Brain microvascular endothelial cell (primary cell): Measurements from ENCODE around the gene DACH2.

Experiments
- DNase-seq: peaks from one replicate; pipeline ENCODE4 v3.0.0-alpha.2; 2020
- H3K27ac ChIP-seq: fragments of 250-450 bp; sonication (Bioruptor Pico); 2 replicates; pipeline ENCODE4 v1.5.1; 2020; ENCODE audit warnings: mild to moderate bottlenecking, moderate library complexity
- H3K27me3 ChIP-seq: fragments of 250-450 bp; sonication (Bioruptor Pico); replicated peaks from 2 replicates; pipeline ENCODE4 v1.5.1; 2020; ENCODE audit warnings: mild to moderate bottlenecking
- H3K36me3 ChIP-seq: fragments of 250-450 bp; sonication (Bioruptor Pico); replicated peaks from 2 replicates; pipeline ENCODE4 v1.5.1; 2020; ENCODE audit warnings: mild to moderate bottlenecking
- H3K4me3 ChIP-seq: 2 replicates; pipeline ENCODE4 v1.5.1; 2011; ENCODE audit warnings: low read depth, mild to moderate bottlenecking, control low read depth, low read length, moderate library complexity
- in situ Hi-C: cut with HindIII; loops from 2 replicates; pipeline ENCODE4 v1.10.0; 2017; ENCODE audit warnings: low sequenced_read_pairs, low pct_ligation_motif_present
- TF ChIP-seq, protein P1 (sequence below): IDR thresholded peaks from 2 replicates; pipeline ENCODE4 v1.5.1; 2011; ENCODE audit warnings: low read depth, mild to moderate bottlenecking, moderate library complexity, low read length, control low read depth, inconsistent platforms; ENCODE audit errors: missing control alignments

Gene DACH2

DNA sequence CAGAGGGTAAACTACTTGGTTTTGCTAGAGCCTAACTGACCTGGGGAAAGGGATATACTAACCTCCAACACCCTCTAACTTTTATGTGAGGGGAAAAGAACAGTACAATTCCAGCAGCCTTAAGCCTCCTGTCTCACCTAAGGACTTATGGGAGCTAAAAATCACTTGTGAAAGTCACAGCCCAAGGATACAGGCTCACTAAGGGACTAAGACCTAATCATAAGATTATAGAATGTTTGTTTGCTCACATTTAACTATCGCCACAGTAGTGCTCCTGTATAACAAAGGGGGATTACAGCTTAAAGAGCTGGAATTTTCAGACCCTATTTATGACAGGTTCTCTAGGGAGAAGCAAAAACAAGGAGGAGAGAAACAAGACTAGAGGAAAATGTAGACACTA is 548.7 kb downstream of the DACH2 start:
- Histone ChIP-seq H3K36me3 (no peaks in the 10 kb centered on the region), H3K27me3 (no peaks in the 10 kb centered on the region), H3K4me3 (no peak overlapping the region), H3K27ac (no peak overlapping the region)
- DNase-seq, result no peak
- in situ Hi-C loops, result no loop called here
- TF ChIP-seq, protein P1, sequence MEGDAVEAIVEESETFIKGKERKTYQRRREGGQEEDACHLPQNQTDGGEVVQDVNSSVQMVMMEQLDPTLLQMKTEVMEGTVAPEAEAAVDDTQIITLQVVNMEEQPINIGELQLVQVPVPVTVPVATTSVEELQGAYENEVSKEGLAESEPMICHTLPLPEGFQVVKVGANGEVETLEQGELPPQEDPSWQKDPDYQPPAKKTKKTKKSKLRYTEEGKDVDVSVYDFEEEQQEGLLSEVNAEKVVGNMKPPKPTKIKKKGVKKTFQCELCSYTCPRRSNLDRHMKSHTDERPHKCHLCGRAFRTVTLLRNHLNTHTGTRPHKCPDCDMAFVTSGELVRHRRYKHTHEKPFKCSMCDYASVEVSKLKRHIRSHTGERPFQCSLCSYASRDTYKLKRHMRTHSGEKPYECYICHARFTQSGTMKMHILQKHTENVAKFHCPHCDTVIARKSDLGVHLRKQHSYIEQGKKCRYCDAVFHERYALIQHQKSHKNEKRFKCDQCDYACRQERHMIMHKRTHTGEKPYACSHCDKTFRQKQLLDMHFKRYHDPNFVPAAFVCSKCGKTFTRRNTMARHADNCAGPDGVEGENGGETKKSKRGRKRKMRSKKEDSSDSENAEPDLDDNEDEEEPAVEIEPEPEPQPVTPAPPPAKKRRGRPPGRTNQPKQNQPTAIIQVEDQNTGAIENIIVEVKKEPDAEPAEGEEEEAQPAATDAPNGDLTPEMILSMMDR, result no peak

DNA sequence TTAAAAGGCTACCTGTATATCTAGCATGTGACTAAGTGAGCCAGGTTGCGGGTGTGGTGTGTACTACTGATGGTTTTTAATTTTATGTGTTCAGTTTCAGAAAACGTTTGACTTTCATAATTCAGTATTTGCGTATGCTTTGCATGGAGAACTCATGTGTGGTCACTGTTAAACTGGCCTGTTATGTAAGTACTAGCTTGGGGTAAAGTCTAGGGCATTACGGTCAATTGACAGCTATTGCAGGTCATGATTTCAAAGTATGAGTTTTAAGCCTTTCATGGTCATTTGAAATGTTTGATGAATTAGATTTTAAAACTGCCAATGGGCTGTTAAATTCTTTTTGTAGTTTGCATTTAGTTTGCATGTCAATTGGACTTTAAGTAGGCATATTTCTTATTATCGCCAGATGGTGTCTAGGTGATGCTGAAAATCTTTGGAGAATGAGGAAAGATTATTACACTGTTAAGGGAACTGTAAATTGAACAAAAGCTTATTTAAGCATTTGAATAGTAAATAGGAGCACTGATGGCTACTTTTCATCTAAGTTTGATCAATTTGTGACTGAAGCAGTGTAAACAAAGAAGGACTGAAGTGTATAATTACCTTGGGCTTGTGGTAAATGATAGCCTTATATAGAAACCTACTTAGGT is 563.4 kb downstream of the DACH2 start:
- no peak for DNase-seq
- TF ChIP-seq, protein P1, result no peak
- H3K27me3 ChIP-seq, result no peaks in the 10 kb centered on the region
- H3K27ac ChIP-seq, result no peak overlapping the region
- in situ Hi-C loops, result no loop called here
- no peak overlapping the region for H3K4me3 ChIP-seq
- no peaks in the 10 kb centered on the region for H3K36me3 ChIP-seq

DNA sequence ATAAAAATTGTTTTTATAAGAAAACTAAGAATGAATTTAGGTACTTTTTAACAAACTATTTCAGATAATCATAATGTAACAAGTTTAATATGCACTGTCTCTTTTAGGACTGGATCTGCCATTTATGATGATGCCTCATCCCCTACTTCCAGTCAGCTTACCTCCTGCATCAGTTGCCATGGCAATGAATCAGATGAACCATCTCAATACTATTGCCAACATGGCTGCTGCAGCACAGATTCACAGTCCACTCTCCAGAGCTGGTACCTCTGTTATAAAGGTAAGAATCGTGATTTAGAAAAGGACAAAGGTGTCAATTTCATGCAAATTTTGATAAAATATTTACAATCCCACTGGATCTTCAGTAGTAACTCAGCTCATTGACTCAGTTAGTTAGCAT is 566.2 kb downstream of the DACH2 start:
- H3K4me3 ChIP-seq, result no peak overlapping the region
- no peaks in the 10 kb centered on the region for H3K36me3 ChIP-seq
- in situ Hi-C loops, result no loop called here
- H3K27me3 ChIP-seq, result no peaks in the 10 kb centered on the region
- TF ChIP-seq, protein P1, result no peak
- DNase-seq, result no peak
- no peak overlapping the region for H3K27ac ChIP-seq

DNA sequence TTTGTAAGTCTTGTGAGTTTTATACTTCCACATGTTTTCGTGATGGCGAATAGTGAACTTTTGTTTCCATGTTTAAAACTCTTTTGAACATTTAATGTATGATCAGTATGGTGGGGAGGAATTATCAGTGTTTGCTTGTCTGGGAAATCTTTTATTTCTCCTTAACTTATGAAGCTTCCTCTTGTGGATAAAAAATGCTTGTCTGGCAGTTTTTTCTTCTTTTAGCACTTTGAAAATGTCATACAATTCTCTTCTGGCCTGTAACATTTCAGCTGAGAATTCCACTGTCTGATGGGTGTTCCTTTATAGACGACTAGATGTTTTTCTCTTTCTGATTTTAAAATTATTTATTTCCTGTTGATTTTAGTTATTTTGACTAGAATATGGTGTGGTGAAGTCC is 576.0 kb downstream of the DACH2 start:
- no peak overlapping the region for H3K27ac ChIP-seq
- no peak for DNase-seq
- no peak overlapping the region for H3K4me3 ChIP-seq
- no peaks in the 10 kb centered on the region for H3K27me3 ChIP-seq
- TF ChIP-seq, protein P1, result no peak
- no peaks in the 10 kb centered on the region for H3K36me3 ChIP-seq
- in situ Hi-C loops, result no loop called here

DNA sequence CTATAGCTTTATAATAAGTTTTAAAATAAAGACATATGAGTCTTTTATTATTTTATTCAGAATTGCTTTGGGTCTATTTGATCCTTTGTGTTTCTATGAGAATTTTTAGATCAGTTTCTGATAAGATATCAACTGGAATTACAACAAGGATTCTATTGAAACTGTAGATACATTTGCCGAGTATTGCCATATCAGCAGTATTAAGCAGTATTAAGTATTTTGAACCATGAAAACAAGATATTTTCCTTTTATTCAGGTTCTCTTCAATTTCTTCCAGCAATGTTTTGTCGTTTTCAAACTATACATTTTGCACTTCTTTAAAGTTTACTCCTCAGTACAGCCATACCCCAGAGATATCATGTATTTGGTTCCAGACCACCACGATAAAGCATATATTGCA is 598.8 kb downstream of the DACH2 start:
- in situ Hi-C loops, result no loop called here
- no peak overlapping the region for H3K4me3 ChIP-seq
- no peak for DNase-seq
- TF ChIP-seq, protein P1, result no peak
- no peaks in the 10 kb centered on the region for H3K36me3 ChIP-seq
- no peak overlapping the region for H3K27ac ChIP-seq
- no peaks in the 10 kb centered on the region for H3K27me3 ChIP-seq

DNA sequence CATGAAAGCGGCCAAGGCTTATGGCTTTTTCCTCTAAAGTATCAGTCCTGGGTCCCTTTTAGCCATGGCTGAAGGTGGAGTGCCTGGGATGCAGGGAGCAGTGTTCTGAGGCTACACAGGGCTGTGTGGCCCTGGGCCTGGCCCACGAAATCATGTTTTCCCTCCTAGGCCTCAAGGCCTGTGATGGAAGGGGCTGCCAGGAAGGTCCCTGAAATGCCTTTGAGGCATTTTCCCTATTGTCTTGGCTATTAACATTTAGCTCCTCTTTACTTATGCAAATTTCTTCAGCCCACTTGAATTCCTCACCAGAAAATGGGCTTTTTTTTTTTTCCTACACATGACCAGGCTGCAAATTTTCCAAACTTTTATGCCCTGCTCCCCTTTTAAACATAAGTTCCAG is 657.0 kb downstream of the DACH2 start:
- Histone ChIP-seq H3K27ac (no peak overlapping the region), H3K4me3 (no peak overlapping the region), H3K27me3 (no peaks in the 10 kb centered on the region), H3K36me3 (no peaks in the 10 kb centered on the region)
- DNase-seq, result no peak
- TF ChIP-seq, protein P1, result no peak
- in situ Hi-C loops, result no loop called here
